ENCODE data around the gene TBCC.

The TBCC gene

GRCh38 chr6:42790549-42791181 is 44.8 kb upstream of the TBCC start:
- no peaks in the 10 kb centered on the region for H4K20me1 ChIP-seq (ENCODE audit: insufficient read depth, low read length)
- peaks cover 75% of the 10 kb centered on the region for H3K79me2 ChIP-seq (ENCODE audit: low read length)
- TF ChIP-seq EZH2 (optimal IDR thresholded peaks at IDR 0.05; ENCODE audit: low read depth, low read length) (no peak), EZH2phosphoT487 (IDR thresholded peaks at IDR 0.05; ENCODE audit: low read length) (no peak), CTCF (IDR thresholded peaks at IDR 0.05; ENCODE audit: low read length) (no peak)
- no peak overlapping the region for H3K4me2 ChIP-seq (ENCODE audit: low read depth, low read length)
- H2AFZ ChIP-seq (ENCODE audit: low read length): no peak overlapping the region
- no peak for DNase-seq
- H3K9me2 ChIP-seq (replicated peaks; ENCODE audit: insufficient read depth, low read length): no peaks in the 10 kb centered on the region
- H3K27me3 ChIP-seq (replicated peaks; ENCODE audit: insufficient read depth, low read length): no peaks in the 10 kb centered on the region
- no peak overlapping the region for H3K4me3 ChIP-seq (ENCODE audit: low read length)
- no peaks in the 10 kb centered on the region for H3K36me3 ChIP-seq (replicated peaks; ENCODE audit: insufficient read depth, low read length)
- H3K9me3 ChIP-seq (replicated peaks; ENCODE audit: insufficient read depth, low read length): no peaks in the 10 kb centered on the region
- H3F3A ChIP-seq (ENCODE audit: insufficient read depth, low read length): 0 out of 2 replicates have a peak, but pooled peaks cover 7% of the 10 kb centered on the region
- peaks cover 10% of the 10 kb centered on the region for H3K4me1 ChIP-seq (ENCODE audit: low read length)
- H3K9ac ChIP-seq (ENCODE audit: low read length): no peak overlapping the region
- H3K27ac ChIP-seq (ENCODE audit: low read length): no peak overlapping the region

DNA sequence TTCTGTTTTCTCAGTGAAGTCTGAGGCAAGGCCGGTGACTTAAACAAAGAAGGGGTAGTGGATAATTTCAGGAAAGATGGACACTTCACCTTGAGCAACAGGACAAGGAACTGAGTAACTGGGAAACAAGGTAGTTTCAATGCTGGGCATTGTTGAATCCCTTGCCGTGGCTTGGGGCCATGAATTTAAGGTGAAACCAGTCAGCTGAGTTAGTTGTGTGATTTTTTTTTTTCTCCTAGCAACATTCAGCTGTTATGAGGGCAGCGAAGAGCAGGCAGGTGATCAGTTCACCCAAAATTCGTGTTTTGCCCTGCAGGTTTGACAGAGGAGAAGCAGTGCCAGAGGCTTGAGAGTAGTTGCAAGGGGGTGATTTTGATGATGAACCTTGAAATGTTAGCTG is 42.8 kb upstream of the TBCC start:
- no peak overlapping the region for H3K4me2 ChIP-seq (ENCODE audit: low read depth, low read length)
- no peaks in the 10 kb centered on the region for H3K9me2 ChIP-seq (replicated peaks; ENCODE audit: insufficient read depth, low read length)
- H3K27me3 ChIP-seq (replicated peaks; ENCODE audit: insufficient read depth, low read length): no peaks in the 10 kb centered on the region
- H3K79me2 ChIP-seq (ENCODE audit: low read length): peaks cover 86% of the 10 kb centered on the region
- H4K20me1 ChIP-seq (ENCODE audit: insufficient read depth, low read length): no peaks in the 10 kb centered on the region
- H3K27ac ChIP-seq (ENCODE audit: low read length): no peak overlapping the region; the same call in 1 of the 2 replicates
- H3F3A ChIP-seq (ENCODE audit: insufficient read depth, low read length): 0 out of 2 replicates have a peak, but pooled peaks cover 12% of the 10 kb centered on the region
- peaks cover 18% of the 10 kb centered on the region for H3K4me1 ChIP-seq (ENCODE audit: low read length)
- no peak for DNase-seq
- H3K9me3 ChIP-seq (replicated peaks; ENCODE audit: insufficient read depth, low read length): no peaks in the 10 kb centered on the region
- H2AFZ ChIP-seq (ENCODE audit: low read length): no peak overlapping the region
- no peaks in the 10 kb centered on the region for H3K36me3 ChIP-seq (replicated peaks; ENCODE audit: insufficient read depth, low read length)
- TF ChIP-seq EZH2 (optimal IDR thresholded peaks at IDR 0.05; ENCODE audit: low read depth, low read length) (no peak), EZH2phosphoT487 (IDR thresholded peaks at IDR 0.05; ENCODE audit: low read length) (no peak), CTCF (IDR thresholded peaks at IDR 0.05; ENCODE audit: low read length) (no peak)
- no peak overlapping the region for H3K4me3 ChIP-seq (ENCODE audit: low read length)
- no peak overlapping the region for H3K9ac ChIP-seq (ENCODE audit: low read length)

DNA sequence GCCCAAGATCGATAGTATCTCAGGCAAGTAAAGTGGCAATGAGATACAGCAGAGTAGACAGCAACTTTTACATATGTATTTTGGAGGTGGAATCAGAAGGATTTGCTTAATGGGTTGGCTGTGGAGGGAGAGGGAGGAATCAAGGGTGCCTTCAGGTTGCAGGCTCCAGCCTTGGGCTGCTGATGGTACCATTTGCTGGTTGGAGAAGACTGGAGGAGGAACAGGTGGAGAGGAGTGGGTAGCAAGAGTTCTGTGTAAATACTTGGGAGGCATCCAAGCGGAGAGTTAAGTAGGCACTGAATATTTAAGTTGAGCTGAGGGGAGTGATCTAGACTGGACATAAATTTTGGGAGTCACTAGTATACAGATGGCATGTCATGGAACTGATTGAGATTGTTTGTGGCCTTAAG is 41.2 kb upstream of the TBCC start:
- 0 out of 2 replicates have a peak, but pooled peaks cover 12% of the 10 kb centered on the region for H3F3A ChIP-seq (ENCODE audit: insufficient read depth, low read length)
- no peak for DNase-seq
- H3K9me3 ChIP-seq (replicated peaks; ENCODE audit: insufficient read depth, low read length): no peaks in the 10 kb centered on the region
- peaks cover 18% of the 10 kb centered on the region for H3K4me1 ChIP-seq (ENCODE audit: low read length)
- H3K79me2 ChIP-seq (ENCODE audit: low read length): peaks cover 91% of the 10 kb centered on the region
- no peak overlapping the region for H2AFZ ChIP-seq (ENCODE audit: low read length)
- H3K9ac ChIP-seq (ENCODE audit: low read length): no peak overlapping the region
- TF ChIP-seq CTCF (IDR thresholded peaks at IDR 0.05; ENCODE audit: low read length) (no peak), EZH2 (optimal IDR thresholded peaks at IDR 0.05; ENCODE audit: low read depth, low read length) (no peak), EZH2phosphoT487 (IDR thresholded peaks at IDR 0.05; ENCODE audit: low read length) (no peak)
- no peaks in the 10 kb centered on the region for H3K27me3 ChIP-seq (replicated peaks; ENCODE audit: insufficient read depth, low read length)
- no peaks in the 10 kb centered on the region for H4K20me1 ChIP-seq (ENCODE audit: insufficient read depth, low read length)
- no peaks in the 10 kb centered on the region for H3K9me2 ChIP-seq (replicated peaks; ENCODE audit: insufficient read depth, low read length)
- H3K27ac ChIP-seq (ENCODE audit: low read length): no peak overlapping the region
- no peak overlapping the region for H3K4me3 ChIP-seq (ENCODE audit: low read length)
- H3K4me2 ChIP-seq (ENCODE audit: low read depth, low read length): no peak overlapping the region
- H3K36me3 ChIP-seq (replicated peaks; ENCODE audit: insufficient read depth, low read length): no peaks in the 10 kb centered on the region

Measured in MM.1S (cell line).